Activated CD4-positive, alpha-beta T cell treated with anti-CD3 and anti-CD28 coated beads, Interleukin-2, amount 50 U/mL, for 16 hours (primary cell): ENCODE measurements around the gene OR3A1.
"Not testable (repeated sequence)": the region's sequence is repeated elsewhere in the genome, so short reads cannot be mapped to it uniquely, and the experiment has no call there.

Experiments used
- DNase-seq: peaks from one replicate; pipeline ENCODE4 v3.0.0-alpha.2; 2020

Gene OR3A1, protein sequence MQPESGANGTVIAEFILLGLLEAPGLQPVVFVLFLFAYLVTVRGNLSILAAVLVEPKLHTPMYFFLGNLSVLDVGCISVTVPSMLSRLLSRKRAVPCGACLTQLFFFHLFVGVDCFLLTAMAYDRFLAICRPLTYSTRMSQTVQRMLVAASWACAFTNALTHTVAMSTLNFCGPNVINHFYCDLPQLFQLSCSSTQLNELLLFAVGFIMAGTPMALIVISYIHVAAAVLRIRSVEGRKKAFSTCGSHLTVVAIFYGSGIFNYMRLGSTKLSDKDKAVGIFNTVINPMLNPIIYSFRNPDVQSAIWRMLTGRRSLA

DNA sequence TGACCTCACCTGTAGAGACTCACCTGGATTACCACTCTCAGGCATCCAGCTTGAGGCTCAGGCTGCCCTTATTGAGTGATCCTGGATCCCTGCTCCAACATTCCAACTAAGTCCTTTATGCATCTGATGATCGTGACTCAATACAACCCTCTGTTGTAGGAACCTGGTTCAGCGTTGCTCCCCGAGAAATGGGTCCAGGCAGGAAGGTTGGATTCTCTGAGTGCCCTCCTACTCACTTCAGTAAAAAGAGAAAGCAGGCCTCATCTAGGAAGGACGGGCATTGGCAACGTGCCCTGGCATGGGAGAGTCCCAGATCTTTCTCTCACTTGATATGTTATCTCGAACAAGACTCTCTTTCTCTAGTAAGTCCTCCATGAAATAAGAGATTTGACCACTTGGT lies at the start of gene OR3A1:
Gene OR3A1 (minus strand): TSS at position 101 of the 400 bp plus-strand sequence. CDS start 5,778 bp downstream, outside the sequence.
- no peak for DNase-seq

DNA sequence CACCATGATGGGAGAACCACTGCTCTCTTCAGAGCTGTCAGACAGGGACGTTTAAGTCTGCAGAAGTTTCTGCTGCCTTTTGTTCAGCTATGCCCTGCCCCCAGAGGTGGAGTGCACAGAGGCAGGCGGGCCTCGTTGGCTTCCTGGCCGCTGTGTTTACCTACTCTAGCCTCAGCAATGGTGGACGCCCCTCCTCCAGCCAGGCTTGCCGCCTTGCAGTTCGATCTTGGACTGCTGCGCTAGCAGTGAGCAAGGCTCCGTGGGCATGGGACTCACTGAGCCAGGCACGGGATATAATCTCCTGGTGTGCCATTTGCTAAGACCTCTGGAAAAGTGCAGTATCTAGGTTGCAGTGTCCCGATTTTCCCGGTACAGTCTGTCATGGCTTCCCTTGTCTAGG lies 44.6 kb upstream of the OR3A1 start:
- DNase-seq, result not testable (repeated sequence)

DNA sequence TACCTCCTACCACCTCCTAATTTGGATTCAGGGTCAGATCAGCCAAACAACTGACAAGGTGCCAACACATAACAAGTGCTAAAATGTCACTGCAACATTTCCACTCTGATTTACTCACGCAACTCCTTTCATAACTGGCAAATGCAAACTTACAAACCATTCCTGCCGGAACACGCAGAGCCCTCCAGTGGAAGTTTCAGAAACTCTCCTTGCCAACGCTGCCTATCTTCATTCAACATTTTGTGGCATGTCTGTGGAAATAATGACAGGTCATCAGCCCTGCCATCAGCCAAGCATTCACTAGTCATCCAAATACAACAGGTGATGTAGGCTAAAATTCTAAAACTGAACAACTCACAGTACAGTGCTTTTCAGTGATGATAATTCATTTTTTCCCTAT lies 37.7 kb upstream of the OR3A1 start:
- DNase-seq, result no peak

DNA sequence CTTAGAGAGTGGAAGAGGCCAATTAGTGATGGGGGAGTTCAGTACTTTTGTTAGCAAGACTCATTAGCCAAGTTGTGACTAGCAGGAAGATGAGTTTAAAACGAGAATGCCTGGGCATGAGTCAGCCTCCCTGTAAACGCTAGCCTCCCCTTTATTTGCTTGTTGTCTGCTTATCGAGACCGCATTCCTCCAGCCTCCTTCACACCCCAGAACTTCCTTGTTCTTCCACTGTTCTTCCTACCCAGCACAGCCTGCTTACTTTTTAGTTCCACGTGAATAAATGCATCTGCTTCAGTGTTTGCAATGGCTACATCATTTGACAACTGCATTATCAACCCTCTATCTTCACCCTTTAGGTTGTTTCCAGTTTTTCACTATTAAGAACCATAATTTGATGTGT lies 20.2 kb upstream of the OR3A1 start:
- no peak for DNase-seq

DNA sequence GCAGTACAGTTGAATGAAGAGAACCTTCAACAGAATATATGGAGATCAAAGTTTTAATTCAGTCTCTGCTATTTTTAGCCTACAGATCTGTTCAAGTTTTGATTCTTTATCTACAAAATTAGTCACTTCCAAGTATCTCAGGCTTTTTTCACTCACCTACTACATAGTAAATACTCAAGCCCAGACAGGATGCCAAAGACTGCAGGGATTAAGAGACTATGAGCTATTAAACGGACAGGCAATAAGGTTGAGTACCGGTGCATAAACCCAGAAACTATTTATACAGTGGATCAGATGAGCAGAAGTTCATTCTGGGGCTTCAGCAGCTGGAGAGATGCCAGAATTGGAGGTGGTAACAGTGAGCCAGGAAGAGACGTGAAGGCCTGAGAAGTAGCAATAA lies 18.7 kb upstream of the OR3A1 start:
- DNase-seq, result no peak

DNA sequence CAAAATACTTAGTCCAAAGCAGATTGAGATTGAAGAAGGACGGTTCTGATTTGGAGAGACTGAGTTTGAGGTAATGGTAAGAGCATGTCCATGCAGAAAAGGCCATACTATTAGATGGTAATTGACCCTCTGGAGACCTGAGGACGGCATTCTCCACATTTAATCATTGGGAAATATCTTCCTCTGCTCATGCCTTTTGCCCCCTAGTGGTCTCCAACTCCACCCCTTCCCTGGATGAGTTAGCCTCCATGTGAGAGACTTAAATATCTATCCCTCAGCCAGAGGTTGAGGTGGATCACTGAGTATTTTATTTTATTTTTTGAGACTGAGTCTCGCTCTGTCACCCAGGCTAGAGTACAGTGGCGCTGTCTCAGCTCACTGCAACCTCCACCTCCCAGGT lies 10.4 kb upstream of the OR3A1 start:
- DNase-seq, result no peak

DNA sequence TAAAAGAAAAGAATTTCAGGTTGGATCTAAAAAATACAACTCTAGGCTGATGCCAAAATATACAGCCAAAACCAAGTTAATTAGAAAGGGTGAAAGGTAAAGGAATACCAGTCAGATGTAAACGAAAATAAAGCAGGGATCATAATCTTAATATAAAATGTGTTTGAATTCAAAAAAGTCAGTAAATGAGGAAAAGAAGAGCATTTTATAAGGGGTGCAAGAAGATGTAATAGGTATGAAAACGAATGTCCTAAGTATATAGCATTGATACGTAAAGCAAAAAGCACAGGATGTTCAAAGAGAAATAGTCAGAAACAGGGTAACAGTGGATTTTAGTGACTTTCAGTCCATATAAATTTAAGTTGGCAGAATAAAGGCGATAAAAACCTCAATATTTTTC lies 2.5 kb downstream of the OR3A1 start:
- no peak for DNase-seq

DNA sequence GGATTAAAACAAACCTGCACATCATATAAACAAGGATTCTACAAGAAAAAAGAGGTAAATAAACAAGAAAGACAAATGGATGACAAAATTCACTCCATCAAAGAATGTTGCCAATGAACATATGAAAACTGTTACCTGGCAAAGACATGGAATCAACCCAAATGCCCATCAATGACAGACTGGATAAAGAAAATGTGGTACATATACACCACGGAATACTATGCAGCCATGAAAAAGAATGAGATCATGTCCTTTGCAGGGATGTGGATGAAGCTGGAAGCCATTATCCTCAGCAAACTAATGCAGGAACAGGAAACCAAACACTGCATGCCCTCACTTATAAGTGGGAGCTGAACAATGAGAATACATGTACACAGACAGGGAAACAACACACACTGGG lies 4.6 kb downstream of the OR3A1 start:
- DNase-seq, result not testable (repeated sequence)

DNA sequence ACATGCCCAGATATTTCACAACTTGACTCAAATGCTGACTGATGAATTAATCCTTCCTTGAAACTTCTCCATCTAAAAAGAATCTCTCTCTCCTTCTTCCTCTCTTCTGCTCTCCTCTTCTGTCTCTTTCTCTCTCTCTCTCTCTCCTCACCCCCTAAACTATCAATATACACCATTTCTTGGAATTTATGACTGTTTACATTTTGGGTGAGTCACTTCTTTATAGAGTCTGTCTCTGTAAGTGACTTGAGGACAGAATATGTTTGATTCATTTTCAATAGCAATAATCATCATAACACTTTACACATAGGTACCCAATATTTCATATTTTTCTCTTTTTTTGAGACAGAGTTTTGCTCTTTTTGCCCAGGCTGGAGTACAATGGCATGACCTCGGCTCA lies 15.3 kb downstream of the OR3A1 start:
- DNase-seq, result no peak

DNA sequence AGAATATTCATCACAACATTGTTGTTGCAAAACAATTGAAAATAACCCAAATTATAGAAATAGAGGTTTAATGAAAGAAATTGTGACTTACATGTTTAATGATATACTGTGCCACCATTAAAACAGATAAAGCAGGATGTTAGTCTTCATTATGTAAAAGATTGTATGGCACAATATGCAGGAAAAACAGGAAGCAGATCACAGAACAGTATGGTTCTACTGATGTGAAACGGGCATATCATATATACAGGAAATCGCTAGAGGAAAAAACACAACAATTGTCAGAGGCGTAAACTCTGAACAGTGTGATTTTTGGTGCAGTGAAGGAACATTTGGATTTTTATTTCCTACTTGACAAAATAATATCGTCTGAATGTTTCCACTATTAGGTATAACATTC lies 22.0 kb downstream of the OR3A1 start:
- DNase-seq, result no peak

DNA sequence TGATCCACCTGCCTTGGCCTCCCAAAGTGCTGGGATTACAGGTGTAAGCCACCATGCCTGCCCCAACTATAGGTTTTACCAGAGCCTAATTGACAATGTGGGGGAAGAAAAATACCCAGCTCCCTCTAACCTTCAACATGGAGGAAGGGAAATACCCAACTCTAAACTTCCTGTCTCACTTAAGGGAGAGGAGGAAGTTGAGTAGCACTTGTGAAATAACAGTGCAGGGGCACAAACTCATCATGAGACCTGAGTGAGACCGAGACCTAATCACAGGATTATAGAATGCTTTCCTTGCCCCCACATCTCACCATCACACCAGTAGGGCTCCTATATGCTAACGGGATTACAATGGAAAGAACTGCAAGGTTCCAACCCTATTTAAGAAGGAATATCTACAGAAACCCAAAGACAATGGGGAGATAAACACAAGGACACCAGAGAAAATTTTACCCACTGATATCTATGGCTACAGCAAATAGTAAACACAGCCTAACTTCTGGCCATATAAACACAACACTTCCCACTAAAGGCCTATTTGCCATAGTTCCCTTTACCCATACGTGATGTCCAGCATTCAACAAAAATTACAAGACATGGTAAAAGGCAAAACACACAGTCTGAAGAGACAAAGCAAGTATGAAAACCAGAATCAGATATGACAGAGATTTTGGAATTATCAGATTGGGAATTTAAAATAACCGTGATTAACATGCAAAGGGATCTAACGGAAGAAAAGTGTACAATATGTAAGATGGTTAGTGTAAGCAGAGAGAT lies 26.9 kb downstream of the OR3A1 start:
- DNase-seq, result no peak

DNA sequence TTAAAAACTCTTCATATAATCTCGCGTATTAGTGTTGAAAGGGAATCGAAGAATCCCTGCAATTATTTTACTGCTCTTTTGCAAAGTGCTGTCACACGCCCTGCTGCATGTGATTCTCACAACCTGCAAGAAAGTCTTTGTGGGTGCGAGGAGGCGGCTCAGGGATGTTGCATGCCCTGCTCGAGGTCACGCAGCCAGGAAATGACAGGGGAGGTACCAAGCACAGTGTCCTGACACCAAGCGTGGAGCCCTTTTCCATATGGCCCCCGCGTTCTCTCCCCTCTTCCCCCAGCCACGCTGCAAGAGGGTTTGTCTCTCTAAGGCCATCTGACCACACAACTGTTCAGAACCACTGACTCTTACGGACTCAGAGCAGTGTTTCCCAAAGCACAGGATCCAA lies 37.6 kb downstream of the OR3A1 start:
- no peak for DNase-seq

DNA sequence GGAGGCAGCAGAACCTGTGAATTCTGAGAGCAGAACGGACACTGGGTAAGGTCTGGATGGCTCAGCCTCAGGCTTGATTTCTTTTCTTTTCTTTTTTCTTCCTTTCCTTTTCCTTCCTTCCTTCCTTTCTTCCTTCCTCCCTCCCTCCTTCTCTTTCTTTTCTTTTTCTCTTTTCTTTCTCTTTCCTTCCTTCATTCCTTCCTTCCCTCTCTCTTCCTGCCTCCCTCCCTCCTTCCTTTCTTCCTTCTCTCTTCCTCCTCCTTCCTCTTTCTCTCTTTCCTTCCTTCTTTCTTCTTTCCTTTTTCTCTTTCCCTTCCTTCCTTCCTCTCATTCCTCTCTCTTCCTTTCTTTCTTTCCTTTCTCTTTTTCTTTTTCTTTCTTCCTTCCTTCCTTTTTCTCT lies 38.0 kb downstream of the OR3A1 start:
- no peak for DNase-seq

DNA sequence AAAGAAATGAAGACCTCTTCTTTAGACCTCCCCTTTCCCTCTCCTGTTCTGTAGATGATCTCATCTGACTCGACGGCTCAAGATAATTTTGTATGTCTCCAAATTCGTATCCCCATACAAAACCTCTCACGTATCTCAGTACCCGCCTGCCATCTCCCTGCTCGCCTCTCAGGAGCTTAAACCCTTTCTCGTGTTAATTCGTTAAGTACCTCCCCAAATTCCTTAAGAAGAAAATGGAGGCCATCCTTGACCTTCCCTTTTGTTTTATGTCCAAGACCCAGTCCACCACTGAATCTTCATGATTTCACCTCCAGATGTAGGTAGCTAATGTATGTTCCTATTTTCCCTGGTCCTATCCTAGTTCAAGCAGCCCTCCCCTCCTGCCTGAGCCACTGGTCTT lies 41.6 kb downstream of the OR3A1 start:
- DNase-seq, result no peak

DNA sequence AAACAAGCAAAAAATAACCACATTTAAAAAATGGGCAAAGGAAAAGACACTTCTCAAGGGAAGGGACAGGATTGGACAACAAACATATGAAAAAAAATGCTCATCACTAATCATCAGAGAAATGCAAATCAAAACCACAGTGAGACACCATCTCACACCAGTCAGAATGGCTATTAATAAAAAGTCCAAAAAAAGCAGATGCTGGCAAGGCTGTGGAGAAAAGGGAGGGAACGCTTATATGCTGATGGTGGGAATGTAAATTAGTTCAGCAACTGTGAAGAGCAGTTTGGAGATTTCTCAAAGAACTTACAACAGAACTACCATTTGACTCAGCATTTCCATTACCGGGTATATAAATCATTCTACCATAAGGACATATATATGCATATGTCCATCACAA lies 49.1 kb downstream of the OR3A1 start:
- DNase-seq, result not testable (repeated sequence)

DNA sequence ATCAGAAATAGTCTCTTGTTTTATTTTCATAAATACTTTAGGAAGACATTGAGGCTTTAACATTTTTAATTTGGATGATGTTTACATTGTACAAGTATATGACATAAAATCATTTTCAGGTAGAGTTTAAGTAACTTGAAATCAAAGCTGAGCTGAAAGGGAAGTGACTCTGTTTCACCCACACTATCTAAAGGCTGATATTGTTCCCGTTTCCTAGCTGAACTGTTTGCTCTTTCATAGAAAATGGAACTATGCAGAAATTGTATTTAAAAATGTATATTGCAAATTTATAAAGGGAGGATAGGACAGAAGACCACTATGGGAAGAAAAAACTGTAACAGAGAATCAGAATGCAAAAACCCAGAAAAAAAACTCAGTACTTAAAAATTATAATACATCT lies 53.3 kb downstream of the OR3A1 start:
- not testable (repeated sequence) for DNase-seq

DNA sequence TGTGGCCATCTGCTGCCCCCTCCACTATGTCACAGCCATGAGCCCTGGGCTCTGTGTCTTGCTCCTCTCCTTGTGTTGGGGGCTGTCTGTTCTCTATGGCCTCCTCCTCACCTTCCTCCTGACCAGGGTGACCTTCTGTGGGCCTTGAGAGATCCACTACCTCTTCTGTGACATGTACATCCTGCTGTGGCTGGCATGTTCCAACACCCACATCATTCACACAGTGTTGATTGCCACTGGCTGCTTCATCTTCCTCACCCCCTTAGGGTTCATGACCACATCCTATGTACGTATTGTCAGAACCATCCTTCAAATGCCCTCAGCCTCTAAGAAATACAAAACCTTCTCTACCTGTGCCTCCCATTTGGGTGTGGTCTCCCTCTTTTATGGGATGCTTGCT lies 57.1 kb downstream of the OR3A1 start:
- DNase-seq, result not testable (repeated sequence)
